ENCODE measurements around the gene RHOT2. TPM values are rescaled to one million over a fixed set of nuclear protein-coding genes. Genes with fewer than 3 reads are reported as not detected.

Gene RHOT2
- total and polyA plus RNA-seq, 2 of the 8 experiments (the other 6 are each of a cell fraction or from before 2014, with no cell fraction given): 149 to 194 TPM

- DNase-seq (ENCODE audit: low read depth in 1 of 2, low spot score in 2 of 2): no peak
- no peak for TF ChIP-seq CREB1 (IDR thresholded peaks at IDR 0.05)
- TF ChIP-seq POU5F1 (IDR thresholded peaks at IDR 0.05; ENCODE audit: low read depth, low read length): no peak
- no peak for TF ChIP-seq RBBP5 (IDR thresholded peaks at IDR 0.05; ENCODE audit: borderline replicate concordance, low read depth, low read length)
- TF ChIP-seq SP1 (IDR thresholded peaks at IDR 0.05; ENCODE audit: low read depth, low read length): no peak
- TF ChIP-seq BACH1 (IDR thresholded peaks at IDR 0.05; ENCODE audit: low read length): 0 out of 2 replicates have a peak, but pooled peaks have one; percentile 25
- 0 out of 4 replicates have a peak, but pooled peaks of 1 of the 3 experiments have one; percentile 4 for TF ChIP-seq CTCF (IDR thresholded peaks at IDR 0.05; ENCODE audit: control extremely low read depth in 1 of 3, insufficient read depth in 1 of 3, low read depth in 1 of 3, low read length in 3 of 3)
- TF ChIP-seq MAFK (IDR thresholded peaks at IDR 0.05; ENCODE audit: low read depth, low read length): no peak
- TF ChIP-seq HDAC2 (IDR thresholded peaks at IDR 0.05; ENCODE audit: borderline replicate concordance in 1 of 2, low read depth in 2 of 2, low read length in 2 of 2): no peak
- TF ChIP-seq HDAC6 (IDR thresholded peaks at IDR 0.05; ENCODE audit: low read depth, low read length): no peak
These were observed 52.0 kb downstream of the RHOT2 start for GRCh38 chr16:719815-720446.

More at GRCh38 chr16:719815-720446, 52.0 kb downstream of the RHOT2 start:
- Histone ChIP-seq H3K4ac (replicated peaks; ENCODE audit: insufficient read length, low read depth, low read length) (peak overlapping the region; percentile 85), H3K27me3 (replicated peaks in 1 of 4; ENCODE audit: control insufficient read depth in 3 of 4, extremely low read depth in 1 of 4, insufficient read depth in 3 of 4, low read length in 3 of 4) (peaks cover 0 to 28% (median 12%) of the 10 kb centered on the region in 4 experiments; a peak in 4 of 7 replicates), H3K79me2 (ENCODE audit: control insufficient read depth in 1 of 2, insufficient read depth in 2 of 2, low read length in 2 of 2) (no peaks in the 10 kb centered on the region), H3K23ac (ENCODE audit: insufficient read length) (no peak overlapping the region), H2BK5ac (ENCODE audit: low read depth, low read length) (0 out of 2 replicates have a peak overlapping the region, but pooled peaks have one; percentile 95), H3K4me2 (ENCODE audit: insufficient read depth in 1 of 2, low read depth in 2 of 2, low read length in 2 of 2) (peak overlapping the region; percentile 76 to 83), H2BK120ac (replicated peaks; ENCODE audit: low read depth, low read length) (no peak overlapping the region), H2BK20ac (ENCODE audit: low read length) (no peak overlapping the region), H2BK15ac (ENCODE audit: low read length) (no peak overlapping the region; the same call in 1 of the 2 replicates), H4K5ac (ENCODE audit: insufficient read length, low read depth, low read length) (no peak overlapping the region), H2AFZ (ENCODE audit: low read length) (no peak overlapping the region), H3K27ac (ENCODE audit: low read depth, low read length) (no peak overlapping the region), H3K36me3 (ENCODE audit: control insufficient read depth in 2 of 4, insufficient read depth in 4 of 4, low read length in 3 of 4) (peaks cover 0 to 6% (median 0%) of the 10 kb centered on the region in 4 experiments; a peak in 1 of 8 replicates), H3K9ac (replicated peaks in 1 of 4; ENCODE audit: extremely low read depth in 1 of 4, low read depth in 3 of 4, low read length in 3 of 4) (no peak overlapping the region), H3K4me3 (ENCODE audit: extremely low read depth in 1 of 4, insufficient read depth in 2 of 4, low read depth in 3 of 4, low read length in 4 of 4) (peak overlapping the region; percentile 75 to 77 (median 76)), H4K91ac (replicated peaks; ENCODE audit: insufficient read length, low read length) (peak overlapping the region; percentile 77), H2BK12ac (ENCODE audit: low read depth, low read length) (0 out of 2 replicates have a peak overlapping the region, but pooled peaks have one; percentile 23), H4K8ac (ENCODE audit: extremely low read depth, insufficient read depth, low read length) (no peak overlapping the region), H2AK5ac (ENCODE audit: low read depth, low read length) (no peak overlapping the region), H3K56ac (replicated peaks; ENCODE audit: insufficient read length, low read depth, low read length) (no peak overlapping the region), H3K18ac (ENCODE audit: extremely low read depth, low read length) (no peak overlapping the region), H3K9me3 (ENCODE audit: insufficient read depth in 2 of 2, low read depth in 1 of 2, low read length in 1 of 2) (no peaks in the 10 kb centered on the region; a peak in 1 of 4 replicates), H3K14ac (ENCODE audit: insufficient read length) (no peak overlapping the region), H3K23me2 (ENCODE audit: low read depth, low read length) (peaks cover 16% of the 10 kb centered on the region; the same call in 1 of the 2 replicates), H3K79me1 (ENCODE audit: low read depth, low read length) (no peaks in the 10 kb centered on the region), H3K4me1 (replicated peaks in 1 of 4; ENCODE audit: control insufficient read depth in 3 of 4, insufficient read depth in 4 of 4, low read length in 3 of 4) (peaks cover 0 to 27% (median 17%) of the 10 kb centered on the region in 4 experiments; a peak in 5 of 7 replicates), H4K20me1 (replicated peaks in 1 of 2; ENCODE audit: control insufficient read depth in 1 of 2, insufficient read depth in 2 of 2, low read length in 2 of 2) (peaks cover 6 to 19% of the 10 kb centered on the region in 2 experiments)
- FAIRE-seq: no peak
- ChIA-PET CTCF (ENCODE audit: partially characterized antibody) (interaction anchor here (0.7 to 35.8 kb wide), 9 partner anchors 3 to 328 kb away, joined by 3 to 977 read pairs (median 6); partner anchors contain the start of genes ANTKMT, CCDC78, CHTF18 and CIAO3), POLR2A (ENCODE audit: partially characterized antibody) (interaction anchor here (0.6 to 23.0 kb wide), 24 partner anchors 3 to 149 kb away, joined by 3 to 353 read pairs (median 5); partner anchors contain the start of genes ANTKMT, CCDC78, CHTF18 and CIAO3)
- 33% methylated on average over 15 of the region's 16 CpGs; no CpG with 5 or more reads in 1 of the 2 experiments for WGBS, 2 experiments (ENCODE audit: extremely low coverage in 1 of 2, insufficient coverage in 1 of 2, insufficient read length in 1 of 2, insufficient replicate concordance in 2 of 2, low coverage in 1 of 2, low lambda C conversion rate in 2 of 2, missing lambda C conversion rate in 1 of 2)

Data from H1 (cell line).